Measurements from ENCODE around the gene SNRPD3. TPM values are rescaled to one million over a fixed set of nuclear protein-coding genes. Genes with fewer than 3 reads are reported as not detected.

Gene SNRPD3
- total and polyA plus RNA-seq, 9 of the 15 experiments (the other 6 are each of a cell fraction or from before 2014, with no cell fraction given): 131 to 366 (median 274) TPM

DNA sequence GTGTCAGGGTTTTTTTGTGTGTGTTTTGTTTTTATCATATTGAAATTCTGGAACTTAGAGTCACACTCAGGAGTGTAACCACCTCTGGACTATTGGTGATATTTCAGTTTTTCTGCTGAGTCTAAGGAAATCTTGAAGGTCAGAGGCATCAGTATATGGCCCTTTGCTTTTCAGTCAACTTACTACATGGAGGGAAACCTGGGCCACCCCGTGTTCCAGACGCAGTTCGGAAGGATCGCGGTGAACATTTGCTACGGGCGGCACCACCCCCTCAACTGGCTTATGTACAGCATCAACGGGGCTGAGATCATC lies 40.8 kb upstream of the SNRPD3 start:
- H4K20me1 ChIP-seq (replicated peaks; ENCODE audit: control insufficient read depth, insufficient read depth, low read length): 0 out of 2 replicates have a peak, but pooled peaks cover 3% of the 10 kb centered on the region
- in situ Hi-C loops (cut with MboI): loop anchor here (25.0 kb wide), 1 partner anchor 553 kb away; the partner anchor contains the start of genes DDT, DDTL and GSTT2B
- no peak overlapping the region for H3K27ac ChIP-seq (ENCODE audit: extremely low read depth, low read depth, low read length)
- ChIA-PET POLR2A (no interaction called here), CTCF (ENCODE audit: low intra/inter-chr PET ratio) (no interaction called here)
- no peaks in the 10 kb centered on the region for H3K36me3 ChIP-seq (ENCODE audit: control insufficient read depth, insufficient read depth, low read length)
- FAIRE-seq (no peak), DNase-seq (ENCODE audit: extremely low read depth in 1 of 4, low spot score in 3 of 4) (no peak), ATAC-seq (no peak)
- no peak overlapping the region for H3K4me2 ChIP-seq (ENCODE audit: insufficient read depth, low read length)
- intact Hi-C loops (cut with micrococcal nuclease): no loop called here
- no peaks in the 10 kb centered on the region for H3K9me3 ChIP-seq (replicated peaks; ENCODE audit: control insufficient read depth, insufficient read depth, low read depth, low read length)
- TF ChIP-seq, protein P1, sequence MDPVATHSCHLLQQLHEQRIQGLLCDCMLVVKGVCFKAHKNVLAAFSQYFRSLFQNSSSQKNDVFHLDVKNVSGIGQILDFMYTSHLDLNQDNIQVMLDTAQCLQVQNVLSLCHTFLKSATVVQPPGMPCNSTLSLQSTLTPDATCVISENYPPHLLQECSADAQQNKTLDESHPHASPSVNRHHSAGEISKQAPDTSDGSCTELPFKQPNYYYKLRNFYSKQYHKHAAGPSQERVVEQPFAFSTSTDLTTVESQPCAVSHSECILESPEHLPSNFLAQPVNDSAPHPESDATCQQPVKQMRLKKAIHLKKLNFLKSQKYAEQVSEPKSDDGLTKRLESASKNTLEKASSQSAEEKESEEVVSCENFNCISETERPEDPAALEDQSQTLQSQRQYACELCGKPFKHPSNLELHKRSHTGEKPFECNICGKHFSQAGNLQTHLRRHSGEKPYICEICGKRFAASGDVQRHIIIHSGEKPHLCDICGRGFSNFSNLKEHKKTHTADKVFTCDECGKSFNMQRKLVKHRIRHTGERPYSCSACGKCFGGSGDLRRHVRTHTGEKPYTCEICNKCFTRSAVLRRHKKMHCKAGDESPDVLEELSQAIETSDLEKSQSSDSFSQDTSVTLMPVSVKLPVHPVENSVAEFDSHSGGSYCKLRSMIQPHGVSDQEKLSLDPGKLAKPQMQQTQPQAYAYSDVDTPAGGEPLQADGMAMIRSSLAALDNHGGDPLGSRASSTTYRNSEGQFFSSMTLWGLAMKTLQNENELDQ (CRISPR knock-in tag; IDR thresholded peaks at IDR 0.05; ENCODE audit: borderline replicate concordance): no peak
- TF ChIP-seq ZNF316 (IDR thresholded peaks at IDR 0.05) (0 out of 2 replicates have a peak, but pooled peaks have one; percentile 12), C11orf30 (IDR thresholded peaks at IDR 0.05; ENCODE audit: low read depth) (peak; percentile 37; the same call in 1 of the 2 replicates)
- no peak overlapping the region for H2AFZ ChIP-seq (ENCODE audit: low read depth, low read length)
- no peaks in the 10 kb centered on the region for H3K79me2 ChIP-seq (ENCODE audit: control insufficient read depth, insufficient read depth, low read length)
- BruUV-seq (replicated peaks): no TSS peak
- no peaks in the 10 kb centered on the region for H3K27me3 ChIP-seq (ENCODE audit: control insufficient read depth in 2 of 2, insufficient read depth in 2 of 2, low read length in 2 of 2)
- peaks cover 13 to 24% of the 10 kb centered on the region in 2 experiments for H3K4me1 ChIP-seq (replicated peaks in 1 of 2; ENCODE audit: control insufficient read depth in 2 of 2, insufficient read depth in 2 of 2, low read length in 2 of 2)
- H3K9ac ChIP-seq (ENCODE audit: insufficient read depth in 1 of 2, low read depth in 2 of 2, low read length in 2 of 2): no peak overlapping the region
- 65% methylated on average over 8 of the region's 8 CpGs for WGBS (ENCODE audit: insufficient coverage, low coverage, missing lambda C conversion rate)
- H3K9me1 ChIP-seq (ENCODE audit: control insufficient read depth, insufficient read depth, low read length): peaks cover 3% of the 10 kb centered on the region
- no peak overlapping the region for H3K4me3 ChIP-seq

DNA sequence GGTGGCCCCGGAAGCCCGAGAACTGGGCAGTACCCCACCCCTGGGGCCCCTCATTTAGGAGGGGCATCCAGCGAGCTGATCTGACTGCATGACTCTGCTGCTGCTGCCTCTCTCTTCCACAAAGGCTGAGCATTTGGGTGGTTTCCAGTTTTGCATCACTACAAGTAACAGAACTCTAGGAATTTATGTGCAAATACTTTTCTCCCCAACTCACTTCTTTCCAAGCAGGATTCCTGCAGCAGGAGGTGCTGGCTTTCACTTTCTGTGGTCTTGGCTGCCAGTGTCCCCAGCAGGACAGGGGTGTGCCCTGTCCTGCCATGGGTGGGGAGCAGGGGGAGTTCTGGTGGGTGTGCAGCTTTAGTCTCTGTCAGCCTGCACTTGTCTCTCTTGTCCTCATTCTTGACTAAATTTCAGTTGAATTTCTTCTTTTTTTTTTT lies 39.5 kb upstream of the SNRPD3 start:
- intact Hi-C loops (cut with micrococcal nuclease) (no loop called here), in situ Hi-C loops (cut with MboI) (loop anchor here (25.0 kb wide), 1 partner anchor 554 kb away; the partner anchor contains the start of genes DDT, DDTL and GSTT2B)
- no TSS peak for BruUV-seq (replicated peaks)
- no peaks in the 10 kb centered on the region for H3K9me3 ChIP-seq (replicated peaks; ENCODE audit: control insufficient read depth, insufficient read depth, low read depth, low read length)
- H3K4me3 ChIP-seq: no peak overlapping the region
- DNase-seq (ENCODE audit: extremely low read depth in 1 of 4, low spot score in 3 of 4) (no peak), ATAC-seq (no peak), FAIRE-seq (no peak)
- H2AFZ ChIP-seq (ENCODE audit: low read depth, low read length): no peak overlapping the region
- CTCF ChIA-PET (ENCODE audit: low intra/inter-chr PET ratio): no interaction called here
- H3K79me2 ChIP-seq (ENCODE audit: control insufficient read depth, insufficient read depth, low read length): no peaks in the 10 kb centered on the region
- no peaks in the 10 kb centered on the region for H3K9me1 ChIP-seq (ENCODE audit: control insufficient read depth, insufficient read depth, low read length)
- H3K9ac ChIP-seq (ENCODE audit: insufficient read depth in 1 of 2, low read depth in 2 of 2, low read length in 2 of 2): no peak overlapping the region
- no peaks in the 10 kb centered on the region for H3K36me3 ChIP-seq (ENCODE audit: control insufficient read depth, insufficient read depth, low read length)
- 0 out of 2 replicates have a peak, but pooled peaks cover 3% of the 10 kb centered on the region for H4K20me1 ChIP-seq (replicated peaks; ENCODE audit: control insufficient read depth, insufficient read depth, low read length)
- H3K27ac ChIP-seq (ENCODE audit: extremely low read depth, low read depth, low read length): no peak overlapping the region
- peaks cover 4 to 11% of the 10 kb centered on the region in 2 experiments; a peak in 4 of 5 replicates for H3K4me1 ChIP-seq (replicated peaks in 1 of 2; ENCODE audit: control insufficient read depth in 2 of 2, insufficient read depth in 2 of 2, low read length in 2 of 2)
- WGBS (ENCODE audit: insufficient coverage, low coverage, missing lambda C conversion rate): 5% methylated on average over 3 of the region's 3 CpGs
- POLR2A ChIA-PET: no interaction called here
- H3K4me2 ChIP-seq (ENCODE audit: insufficient read depth, low read length): no peak overlapping the region
- H3K27me3 ChIP-seq (ENCODE audit: control insufficient read depth in 2 of 2, insufficient read depth in 2 of 2, low read length in 2 of 2): no peaks in the 10 kb centered on the region
- TF ChIP-seq TRIM28 (IDR thresholded peaks at IDR 0.05): no peak
- TF ChIP-seq ZNF445 (CRISPR knock-in tag; IDR thresholded peaks at IDR 0.05; ENCODE audit: low read depth): no peak
- TF ChIP-seq, protein P2, sequence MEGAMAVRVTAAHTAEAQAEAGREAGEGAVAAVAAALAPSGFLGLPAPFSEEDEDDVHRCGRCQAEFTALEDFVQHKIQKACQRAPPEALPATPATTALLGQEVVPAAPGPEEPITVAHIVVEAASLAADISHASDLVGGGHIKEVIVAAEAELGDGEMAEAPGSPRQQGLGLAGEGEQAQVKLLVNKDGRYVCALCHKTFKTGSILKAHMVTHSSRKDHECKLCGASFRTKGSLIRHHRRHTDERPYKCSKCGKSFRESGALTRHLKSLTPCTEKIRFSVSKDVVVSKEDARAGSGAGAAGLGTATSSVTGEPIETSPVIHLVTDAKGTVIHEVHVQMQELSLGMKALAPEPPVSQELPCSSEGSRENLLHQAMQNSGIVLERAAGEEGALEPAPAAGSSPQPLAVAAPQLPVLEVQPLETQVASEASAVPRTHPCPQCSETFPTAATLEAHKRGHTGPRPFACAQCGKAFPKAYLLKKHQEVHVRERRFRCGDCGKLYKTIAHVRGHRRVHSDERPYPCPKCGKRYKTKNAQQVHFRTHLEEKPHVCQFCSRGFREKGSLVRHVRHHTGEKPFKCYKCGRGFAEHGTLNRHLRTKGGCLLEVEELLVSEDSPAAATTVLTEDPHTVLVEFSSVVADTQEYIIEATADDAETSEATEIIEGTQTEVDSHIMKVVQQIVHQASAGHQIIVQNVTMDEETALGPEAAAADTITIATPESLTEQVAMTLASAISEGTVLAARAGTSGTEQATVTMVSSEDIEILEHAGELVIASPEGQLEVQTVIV (CRISPR knock-in tag; IDR thresholded peaks at IDR 0.05; ENCODE audit: borderline replicate concordance): no peak
- no peak for TF ChIP-seq ZNF212 (CRISPR knock-in tag; IDR thresholded peaks at IDR 0.05)
